Activated CD4-positive, CD25-positive, alpha-beta regulatory T cell treated with anti-CD3 and anti-CD28 coated beads, Interleukin-2, amount 50 U/mL, for 16 hours (primary cell): Measurements from ENCODE around the gene WNT3A.

Source experiments
- DNase-seq: peaks from one replicate; pipeline ENCODE4 v3.0.0-alpha.2; 2020; ENCODE audit warnings: low read depth, low spot score

Gene WNT3A

GRCh38 chr1:228031276-228031995, 24.6 kb downstream of the WNT3A start:
- no peak for DNase-seq

- DNase-seq, result no peak
These were observed 25.2 kb downstream of the WNT3A start for GRCh38 chr1:228032041-228032440.

- no peak for DNase-seq
These were observed 26.6 kb downstream of the WNT3A start for GRCh38 chr1:228033376-228033775.

- no peak for DNase-seq
These were observed 28.4 kb downstream of the WNT3A start for GRCh38 chr1:228034954-228035837.

GRCh38 chr1:228035844-228036243, 29.0 kb downstream of the WNT3A start:
- DNase-seq, result no peak

- DNase-seq, result no peak
These were observed 30.0 kb downstream of the WNT3A start for GRCh38 chr1:228036701-228037231.

GRCh38 chr1:228037401-228038386, 30.9 kb downstream of the WNT3A start:
- no peak for DNase-seq

- no peak for DNase-seq
These were observed 31.7 kb downstream of the WNT3A start for GRCh38 chr1:228038387-228039005.

GRCh38 chr1:228039006-228039903, 32.5 kb downstream of the WNT3A start:
- no peak for DNase-seq

- no peak for DNase-seq
These were observed 33.2 kb downstream of the WNT3A start for GRCh38 chr1:228039986-228040385.

- no peak for DNase-seq
These were observed 34.5 kb downstream of the WNT3A start for GRCh38 chr1:228041316-228041715.

GRCh38 chr1:228042508-228042907, 35.7 kb downstream of the WNT3A start:
- DNase-seq, result no peak

GRCh38 chr1:228043281-228043848, 36.6 kb downstream of the WNT3A start:
- no peak for DNase-seq

GRCh38 chr1:228044961-228045360, 38.2 kb downstream of the WNT3A start:
- DNase-seq, result no peak

- no peak for DNase-seq
These were observed 38.6 kb downstream of the WNT3A start for GRCh38 chr1:228045405-228045804.

GRCh38 chr1:228045871-228046270, 39.1 kb downstream of the WNT3A start:
- no peak for DNase-seq

GRCh38 chr1:228046421-228047182, 39.8 kb downstream of the WNT3A start:
- DNase-seq, result no peak

- no peak for DNase-seq
These were observed 40.3 kb downstream of the WNT3A start for GRCh38 chr1:228047183-228047466.

- no peak for DNase-seq
These were observed 41.3 kb downstream of the WNT3A start for GRCh38 chr1:228048120-228048519.
